Effector memory CD4-positive, alpha-beta T cell (primary cell): ENCODE data around the gene PRKG1.

Experiments
- DNase-seq, 3 donors: peaks; one replicate each; pipeline ENCODE4 v3.0.0-alpha.2; 2020
- H3K27ac ChIP-seq: 2 replicates; pipeline ENCODE4 v1.7.0; 2013; ENCODE audit warnings: mild to moderate bottlenecking, low read length, moderate library complexity; ENCODE audit not compliant: insufficient read depth, poor library complexity, severe bottlenecking
- H3K27me3 ChIP-seq: replicated peaks from 2 replicates; pipeline ENCODE4 v1.7.0; 2013; ENCODE audit warnings: mild to moderate bottlenecking, low read length; ENCODE audit not compliant: insufficient read depth, control insufficient read depth, poor library complexity, severe bottlenecking
- H3K36me3 ChIP-seq: 2 replicates; pipeline ENCODE4 v1.7.0; 2013; ENCODE audit warnings: mild to moderate bottlenecking, low read length, moderate library complexity; ENCODE audit not compliant: control insufficient read depth, insufficient read depth
- H3K4me1 ChIP-seq: 2 replicates; pipeline ENCODE4 v1.7.0; 2013; ENCODE audit warnings: low read length, mild to moderate bottlenecking; ENCODE audit not compliant: control insufficient read depth, insufficient read depth, poor library complexity, severe bottlenecking
- H3K4me3 ChIP-seq: 2 replicates; pipeline ENCODE4 v1.7.0; 2013; ENCODE audit warnings: low read length, low read depth, mild to moderate bottlenecking; ENCODE audit not compliant: insufficient read depth, poor library complexity, severe bottlenecking
- H3K9me3 ChIP-seq: 2 replicates; pipeline ENCODE4 v1.7.0; 2013; ENCODE audit warnings: mild to moderate bottlenecking, low read length, moderate library complexity; ENCODE audit not compliant: control insufficient read depth

The PRKG1 gene

DNA sequence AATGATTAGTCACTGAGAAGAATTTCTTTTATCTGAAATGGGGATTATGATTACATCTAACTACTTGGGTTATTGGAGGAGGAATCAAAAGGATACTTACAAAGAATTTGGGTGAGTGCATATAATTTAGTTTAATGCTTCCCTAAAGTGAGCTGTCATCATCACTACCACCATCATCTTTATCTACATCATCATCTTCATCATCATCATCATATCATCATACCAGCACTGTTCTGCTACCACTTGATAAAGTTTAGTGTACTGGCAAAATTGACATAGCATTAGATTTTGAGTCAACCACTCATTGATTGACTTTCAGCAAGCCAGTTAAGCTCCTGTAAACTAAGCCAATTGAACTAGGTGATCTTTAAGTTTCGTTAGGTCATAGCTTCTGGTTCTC, 994.2 kb downstream of the PRKG1 start:
- Histone ChIP-seq H3K9me3 (no peaks in the 10 kb centered on the region), H3K4me1 (no peaks in the 10 kb centered on the region), H3K36me3 (no peaks in the 10 kb centered on the region), H3K27me3 (no peaks in the 10 kb centered on the region), H3K27ac (no peak overlapping the region), H3K4me3 (no peak overlapping the region)
- DNase-seq: no peak

DNA sequence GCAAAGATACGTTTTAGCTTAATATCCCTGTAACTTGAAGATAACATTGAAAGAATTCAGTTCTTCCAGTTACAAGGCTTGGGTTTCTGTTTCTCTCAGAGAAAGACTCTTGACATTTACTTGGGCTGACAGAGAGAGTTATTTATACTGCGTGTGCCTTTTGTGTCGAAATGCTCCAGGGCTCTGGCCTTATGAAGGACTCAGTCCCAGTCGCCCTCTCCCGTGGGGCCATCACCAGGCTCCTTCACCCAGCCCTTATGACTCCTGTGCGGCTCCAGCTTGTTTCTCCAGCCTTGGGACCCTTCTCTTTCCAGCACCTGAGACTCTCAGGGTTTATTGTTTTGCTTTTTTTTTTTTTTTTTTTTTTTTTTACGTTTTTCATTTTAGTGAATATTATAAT, 997.5 kb downstream of the PRKG1 start:
- Histone ChIP-seq H3K27ac (no peak overlapping the region), H3K4me3 (no peak overlapping the region), H3K9me3 (no peaks in the 10 kb centered on the region), H3K27me3 (no peaks in the 10 kb centered on the region), H3K4me1 (no peaks in the 10 kb centered on the region), H3K36me3 (no peaks in the 10 kb centered on the region)
- DNase-seq: no peak

- Histone ChIP-seq H3K27ac (no peak overlapping the region), H3K9me3 (no peaks in the 10 kb centered on the region), H3K4me1 (no peaks in the 10 kb centered on the region), H3K27me3 (no peaks in the 10 kb centered on the region), H3K36me3 (no peaks in the 10 kb centered on the region), H3K4me3 (no peak overlapping the region)
- DNase-seq: no peak
Observed at GRCh38 chr10:52074505-52075026, 1000.3 kb downstream of the PRKG1 start.

DNA sequence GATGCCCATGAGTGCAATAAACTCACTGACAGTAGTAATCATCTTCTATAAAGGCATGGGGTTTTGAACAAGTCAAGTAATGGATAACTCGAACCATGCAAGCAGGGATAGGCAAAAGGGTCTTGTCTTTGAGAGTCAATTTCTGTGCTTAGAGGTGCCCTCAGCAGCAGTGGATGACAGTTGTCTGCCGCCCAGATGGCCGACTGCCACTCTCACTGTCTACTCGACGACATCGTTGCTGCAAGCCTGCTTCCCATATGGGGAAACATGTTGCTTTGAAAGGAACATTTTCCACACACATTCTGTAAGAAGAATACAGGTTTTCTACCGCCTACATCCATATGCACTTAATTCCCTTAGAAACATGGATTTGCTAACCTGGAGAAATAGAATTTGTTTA, 1003.5 kb downstream of the PRKG1 start:
- DNase-seq: no peak
- H3K36me3 ChIP-seq: no peaks in the 10 kb centered on the region
- no peaks in the 10 kb centered on the region for H3K27me3 ChIP-seq
- H3K9me3 ChIP-seq: no peaks in the 10 kb centered on the region
- H3K27ac ChIP-seq: no peak overlapping the region
- no peaks in the 10 kb centered on the region for H3K4me1 ChIP-seq
- no peak overlapping the region for H3K4me3 ChIP-seq

DNA sequence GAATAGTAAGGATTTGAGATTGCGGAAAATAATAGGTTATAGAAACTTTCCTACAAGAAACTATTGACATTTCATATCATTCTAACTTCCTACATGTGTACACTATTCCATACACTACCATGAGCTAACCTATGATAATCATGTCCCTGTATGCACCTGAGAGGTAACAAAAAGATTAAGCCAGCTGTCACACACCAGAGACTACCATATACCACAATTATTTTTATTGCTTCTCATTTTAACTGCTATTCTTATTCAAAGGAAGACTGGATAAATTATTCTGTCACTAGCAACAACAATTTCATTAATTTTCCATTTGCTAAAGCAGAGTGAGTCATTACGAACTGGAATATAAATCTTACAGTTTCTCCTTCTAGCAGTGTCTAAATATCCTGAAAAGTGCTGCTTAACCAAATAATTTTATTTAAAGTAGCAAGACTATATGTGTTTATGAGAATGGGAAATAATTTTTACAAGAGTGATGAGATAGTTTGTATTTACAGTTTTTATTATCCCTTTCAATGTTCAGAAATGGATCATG, 1004.2 kb downstream of the PRKG1 start:
- Histone ChIP-seq H3K4me1 (no peaks in the 10 kb centered on the region), H3K36me3 (no peaks in the 10 kb centered on the region), H3K4me3 (no peak overlapping the region), H3K9me3 (no peaks in the 10 kb centered on the region), H3K27me3 (no peaks in the 10 kb centered on the region), H3K27ac (no peak overlapping the region)
- no peak for DNase-seq

DNA sequence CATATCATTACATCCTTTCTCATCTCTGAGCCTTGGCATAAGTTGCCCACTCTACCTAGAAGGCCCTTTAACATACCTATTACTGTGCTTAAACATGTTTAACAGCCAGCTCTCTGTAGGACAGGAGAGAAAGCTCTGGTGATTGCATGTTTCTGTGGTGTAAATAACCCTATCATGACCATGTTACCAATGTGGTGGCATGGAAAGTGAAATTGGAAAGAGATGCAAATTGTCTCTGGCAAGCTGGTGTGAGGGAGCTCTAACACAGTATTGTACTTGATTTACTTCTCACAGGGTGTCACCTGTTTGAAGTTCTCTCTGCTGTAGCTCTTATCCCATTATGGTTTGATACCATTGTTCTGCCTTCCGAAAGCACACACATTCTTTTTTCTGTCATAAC, 1008.0 kb downstream of the PRKG1 start:
- H3K4me1 ChIP-seq: no peaks in the 10 kb centered on the region
- no peaks in the 10 kb centered on the region for H3K27me3 ChIP-seq
- no peaks in the 10 kb centered on the region for H3K9me3 ChIP-seq
- no peak for DNase-seq
- H3K36me3 ChIP-seq: no peaks in the 10 kb centered on the region
- H3K4me3 ChIP-seq: no peak overlapping the region
- no peak overlapping the region for H3K27ac ChIP-seq

GRCh38 chr10:52083422-52083821, 1009.1 kb downstream of the PRKG1 start:
- DNase-seq: no peak

DNA sequence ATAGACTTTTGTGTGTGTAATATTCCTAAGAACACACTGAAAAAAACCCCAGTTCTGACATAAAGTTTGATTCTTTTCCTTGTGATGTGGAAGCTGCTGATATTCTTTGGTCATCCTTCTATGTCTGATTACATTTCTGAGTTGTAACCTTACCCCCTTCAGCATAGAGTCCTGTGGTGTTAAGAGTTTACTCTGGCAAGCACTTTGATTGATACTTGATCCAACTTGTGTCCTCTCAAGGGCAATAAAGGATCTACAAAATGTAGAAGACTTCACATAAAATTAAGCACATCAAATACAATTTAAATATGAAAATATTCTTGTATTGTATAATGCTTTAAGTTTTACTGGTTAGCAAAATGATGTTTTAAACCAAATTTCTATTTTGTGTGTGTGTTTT, 1018.1 kb downstream of the PRKG1 start:
- H3K9me3 ChIP-seq: no peaks in the 10 kb centered on the region
- no peaks in the 10 kb centered on the region for H3K36me3 ChIP-seq
- DNase-seq: no peak
- H3K4me3 ChIP-seq: no peak overlapping the region
- H3K4me1 ChIP-seq: no peaks in the 10 kb centered on the region
- H3K27ac ChIP-seq: no peak overlapping the region
- H3K27me3 ChIP-seq: no peaks in the 10 kb centered on the region

More at GRCh38 chr10:52083422-52083821, 1009.1 kb downstream of the PRKG1 start:
- no peak overlapping the region for H3K27ac ChIP-seq
- no peaks in the 10 kb centered on the region for H3K4me1 ChIP-seq
- H3K36me3 ChIP-seq: no peaks in the 10 kb centered on the region
- no peak overlapping the region for H3K4me3 ChIP-seq
- H3K9me3 ChIP-seq: no peaks in the 10 kb centered on the region
- no peaks in the 10 kb centered on the region for H3K27me3 ChIP-seq

DNA sequence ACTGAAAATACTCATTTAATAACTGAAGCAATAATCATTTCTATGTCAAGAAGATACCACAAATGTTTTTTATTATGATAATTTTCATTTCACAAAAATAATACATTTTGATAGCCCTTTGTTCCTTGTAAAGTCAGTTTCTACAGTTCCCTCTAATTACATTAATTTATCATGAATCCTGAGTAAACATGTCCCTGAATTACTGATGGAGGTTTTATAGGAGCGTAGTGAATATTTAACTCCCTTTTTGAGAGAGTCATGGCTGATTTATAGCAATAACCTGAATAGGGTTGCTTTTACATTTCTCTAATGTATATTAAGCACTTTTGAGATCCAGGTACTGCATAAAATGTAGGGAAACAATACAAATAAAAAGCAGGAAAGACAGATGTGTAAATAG, 1023.8 kb downstream of the PRKG1 start:
- no peak for DNase-seq
- H3K4me1 ChIP-seq: no peaks in the 10 kb centered on the region
- H3K27me3 ChIP-seq: no peaks in the 10 kb centered on the region
- H3K4me3 ChIP-seq: no peak overlapping the region
- H3K27ac ChIP-seq: no peak overlapping the region
- H3K9me3 ChIP-seq: no peaks in the 10 kb centered on the region
- no peaks in the 10 kb centered on the region for H3K36me3 ChIP-seq

DNA sequence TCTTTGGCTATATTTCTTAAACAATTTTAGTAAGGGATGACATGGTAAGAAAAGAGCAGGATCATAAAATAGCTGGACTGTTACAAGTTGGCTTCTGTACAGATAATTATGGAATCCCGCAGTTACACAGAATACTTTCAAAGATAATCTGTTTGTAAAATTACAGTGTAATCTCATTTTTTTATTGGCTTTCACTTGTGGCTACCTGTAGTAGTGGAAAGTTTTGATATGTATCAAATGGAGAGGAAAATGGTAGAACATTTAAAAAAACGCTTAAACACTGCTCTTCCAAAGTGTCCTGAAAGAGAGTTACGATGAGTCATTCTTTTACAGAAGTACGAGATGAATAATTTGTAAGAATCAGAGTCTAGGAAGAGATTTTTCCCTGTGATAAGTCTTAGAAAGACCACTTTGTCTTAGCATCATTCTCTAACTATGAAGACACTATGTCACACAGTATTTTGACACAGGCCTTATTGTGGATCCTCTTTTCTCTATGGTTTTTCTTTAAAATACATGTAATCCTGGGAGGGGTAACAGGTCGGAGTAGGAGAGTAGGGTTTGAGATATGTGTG, 1024.8 kb downstream of the PRKG1 start:
- no peak for DNase-seq
- no peak overlapping the region for H3K4me3 ChIP-seq
- H3K27ac ChIP-seq: no peak overlapping the region
- H3K4me1 ChIP-seq: no peaks in the 10 kb centered on the region
- H3K36me3 ChIP-seq: no peaks in the 10 kb centered on the region
- H3K27me3 ChIP-seq: no peaks in the 10 kb centered on the region
- no peaks in the 10 kb centered on the region for H3K9me3 ChIP-seq
